Pancreas (tissue), 10 donors: Measurements from ENCODE around the gene ASPHD1. TPM values are rescaled to one million over a fixed set of nuclear protein-coding genes. Genes with fewer than 3 reads are reported as not detected.

ENCODE experiments used
- ATAC-seq, 4 donors: fragments of 200-7000 bp; cut with Tn5 transposase; one replicate each; pipeline versions ENCODE4 v1.8.0 to v1.9.1; 2020; ENCODE audit warnings: mild to moderate bottlenecking in 4 of 4, moderate library complexity in 4 of 4
- DNase-seq, 6 donors: peaks; one replicate each; pipeline ENCODE4 v3.0.0-alpha.2; 2020
- FAIRE-seq: peaks from 2 replicates; lab custom pipeline; 2012; peaks lifted over from hg19 to GRCh38; lab: Jason Lieb, UNC
- H3K27ac ChIP-seq, 4 donors: fragments of 200-600 bp; sonication (generic); 1 replicate in 3 of 4; 2 replicates in 1 of 4; pipeline versions ENCODE4 v1.5.0 to v1.8.0; 2020
- H3K27me3 ChIP-seq, 4 donors: fragments of 200-600 bp; one replicate each; pipeline ENCODE4 v1.8.0; 2021
- H3K36me3 ChIP-seq, 3 donors: fragments of 200-600 bp; sonication (generic) in 1 of 3; one replicate each; pipeline versions ENCODE4 v1.5.0 to v1.8.0; 2020 to 2021
- H3K4me1 ChIP-seq, 3 donors: fragments of 200-600 bp; one replicate each; pipeline ENCODE4 v1.8.0; 2021
- H3K4me3 ChIP-seq, 4 donors: fragments of 200-600 bp; sonication (generic) in 2 of 4; one replicate each; pipeline versions ENCODE4 v1.5.0 to v1.8.0; 2020 to 2021
- H3K9me3 ChIP-seq, 4 donors: fragments of 200-600 bp; one replicate each; pipeline ENCODE4 v1.8.0; 2021
- CTCF ChIP-seq, 4 donors: fragments of 200-600 bp; sonication (generic) in 3 of 4; IDR thresholded peaks; one replicate each; pipeline versions ENCODE4 v1.5.0 to v1.8.0; 2021; ENCODE audit warnings: antibody characterized with exemption in 4 of 4
- WGBS, 2 donors: extraction: QIAGEN DNeasy Blood & Tissue Kit; methylation state at CpG; one replicate each; pipeline ENCODE4 v1.1.7; 2013; 5-methylcytosine and 5-hydroxymethylcytosine counted together
- intact Hi-C, 3 donors: fragments of 100-400 bp; cut with DNase I; formaldehyde crosslinking; loops; one replicate each; pipeline versions ENCODE4 v1.11.1 to v1.14.2; 2022
- polyA plus RNA-seq, 2 donors: library from polyadenylated mRNA; stranded (reverse); fragments of 200-250 nt; gene quantifications; one replicate each; pipeline ENCODE4 v1.2.3, GENCODE V29; 2013
- total RNA-seq, 6 donors: library from RNA; stranded (reverse); fragmentation: NEBNext Ultra II Directional in 4 of 6; extraction: Animal tissue kit (Norgen Biotek cat#: 25700) in 4 of 6; gene quantifications; one replicate each; pipeline versions ENCODE4 v1.2.1 to v1.2.4, GENCODE V29; 2021 to 2023
- donor health status: healthy with polysubstance abuse.
- donor health status: DM: no; HTN: no; CAD: no; lungs with moderate emphysema.
- donor health status: DM: no; HTN: no; CAD: no.
- donor health status: control.
- donor health status: control.
- donor health status: Bipolar disorder and iron deficiency.
- donor health status: DM: yes; HTN: yes; CAD: no.
- donor health status: DM: no; HTN: no; CAD: no.
- donor health status: DM: no; HTN: no; CAD: no.
- donor health status: DM: yes; HTN: yes; CAD: no.

The ASPHD1 gene
- total and polyA plus RNA-seq, 8 donors, result 3.8 to 21.2 (median 7.8) TPM

- Histone ChIP-seq H3K27ac (no peak overlapping the region), H3K36me3 (no peaks in the 10 kb centered on the region), H3K4me3 (no peak overlapping the region), H3K27me3 (no peaks in the 10 kb centered on the region), H3K4me1 (no peaks in the 10 kb centered on the region), H3K9me3 (no peaks in the 10 kb centered on the region)
- intact Hi-C loops, result no loop called here
- no peak for TF ChIP-seq CTCF (IDR thresholded peaks at IDR 0.05)
- no peak for FAIRE-seq
- 70 to 72% methylated on average over 18 of the region's 18 CpGs for WGBS, 2 donors
- DNase-seq, result no peak
- no peak for ATAC-seq
These were observed 24.1 kb upstream of the ASPHD1 start for GRCh38 chr16:29876217-29876593.

GRCh38 chr16:29876594-29877249 lies 23.6 kb upstream of the ASPHD1 start:
- intact Hi-C loops, result no loop called here
- Histone ChIP-seq H3K4me1 (no peaks in the 10 kb centered on the region), H3K4me3 (no peak overlapping the region), H3K27me3 (no peaks in the 10 kb centered on the region), H3K36me3 (no peaks in the 10 kb centered on the region), H3K27ac (no peak overlapping the region), H3K9me3 (no peaks in the 10 kb centered on the region)
- FAIRE-seq, result no peak
- 43 to 50% methylated on average over 43 to 45 of the region's 45 CpGs for WGBS, 2 donors
- TF ChIP-seq CTCF (IDR thresholded peaks at IDR 0.05), result no peak
- peak in 1 of 6 donors; percentile 25 for DNase-seq
- ATAC-seq, result peak in 1 of 4 donors; percentile 25

- WGBS, 2 donors, result 45 to 56% methylated on average over 18 to 28 of the region's 28 CpGs
- Histone ChIP-seq H3K4me3 (no peak overlapping the region), H3K4me1 (no peaks in the 10 kb centered on the region), H3K27me3 (no peaks in the 10 kb centered on the region), H3K36me3 (no peaks in the 10 kb centered on the region), H3K27ac (no peak overlapping the region), H3K9me3 (no peaks in the 10 kb centered on the region)
- peak in 1 of 6 donors; percentile 29 for DNase-seq
- TF ChIP-seq CTCF (IDR thresholded peaks at IDR 0.05), result no peak
- peak in 3 of 4 donors; percentile 9 to 50 (median 24) for ATAC-seq
- intact Hi-C loops, result no loop called here
- no peak for FAIRE-seq
These were observed 22.9 kb upstream of the ASPHD1 start for GRCh38 chr16:29877266-29877961.

GRCh38 chr16:29878172-29878571 lies 22.1 kb upstream of the ASPHD1 start:
- Histone ChIP-seq H3K4me3 (no peak overlapping the region), H3K27ac (no peak overlapping the region), H3K36me3 (no peaks in the 10 kb centered on the region), H3K9me3 (no peaks in the 10 kb centered on the region), H3K4me1 (no peaks in the 10 kb centered on the region), H3K27me3 (no peaks in the 10 kb centered on the region)
- no peak for DNase-seq
- FAIRE-seq, result no peak
- intact Hi-C loops, result no loop called here
- WGBS, 2 donors, result 95% methylated on average over 14 of the region's 14 CpGs
- TF ChIP-seq CTCF (IDR thresholded peaks at IDR 0.05), result no peak
- no peak for ATAC-seq

- no peaks in the 10 kb centered on the region for H3K36me3 ChIP-seq
- no peaks in the 10 kb centered on the region for H3K27me3 ChIP-seq
- H3K4me3 ChIP-seq, result no peak overlapping the region
- no peak for DNase-seq
- TF ChIP-seq CTCF (IDR thresholded peaks at IDR 0.05), result no peak
- peak in 2 of 4 donors; percentile 36 to 65 for ATAC-seq
- H3K9me3 ChIP-seq, result no peaks in the 10 kb centered on the region
- no peaks in the 10 kb centered on the region for H3K4me1 ChIP-seq
- WGBS, 2 donors, result 54 to 71% methylated on average over 3 of the region's 3 CpGs
- intact Hi-C loops, result no loop called here
- H3K27ac ChIP-seq, result no peak overlapping the region
- FAIRE-seq, result no peak
These were observed 19.2 kb upstream of the ASPHD1 start for GRCh38 chr16:29881050-29881449.
